GM12892 (cell line): ENCODE data around the gene IP6K2.
A peak's percentile ranks its signal among the peaks of the same experiment; 100 is the strongest.

Experiments used
- POLR2A ChIP-seq: IDR thresholded peaks from 2 replicates; pipeline ENCODE4 v1.6.1; 2011; ENCODE audit warnings: low read depth, low read length, control low read depth
- POLR2AphosphoS5 ChIP-seq: IDR thresholded peaks from 2 replicates; pipeline ENCODE4 v1.6.1; 2011; ENCODE audit warnings: low read depth, low read length, control low read depth

- TF ChIP-seq POLR2A, result peak; percentile 40
- TF ChIP-seq POLR2AphosphoS5, result peak; percentile 56; the same call in 1 of the 2 replicates
Measured at GRCh38 chr3:48662753-48663488, 54.1 kb downstream of the IP6K2 start, which contains the start of gene CELSR3.
